Left lobe of liver (tissue), 2 donors: ENCODE data around the gene HMGCLL1. TPM values are rescaled to one million over a fixed set of nuclear protein-coding genes. Genes with fewer than 3 reads are reported as not detected.

ENCODE experiments used
- ATAC-seq: fragments of 200-7000 bp; cut with Tn5 transposase; one replicate; pipeline ENCODE4 v1.9.1; 2020; ENCODE audit warnings: mild to moderate bottlenecking, moderate library complexity
- DNase-seq: peaks from one replicate; pipeline ENCODE4 v3.0.0-alpha.2; 2020; ENCODE audit warnings: low spot score
- total RNA-seq: library from RNA; stranded (reverse); gene quantifications from one replicate; pipeline ENCODE4 v1.2.1, GENCODE V29; 2021
- donor health status: DM: no; HTN: no; CAD: no; lungs with moderate emphysema.
- donor health status: DM: no; HTN: yes; CAD: no.

The HMGCLL1 gene
- total RNA-seq, result 0.23 TPM

- DNase-seq, result no peak
- peak; percentile 43 for ATAC-seq
These were observed at the start of gene HMGCLL1 for GRCh38 chr6:55578537-55579363. HMGCLL1 (minus strand) TSS chr6:55579192; CDS start chr6:55579055, 137 bp downstream.

GRCh38 chr6:55621993-55622392 is 43.0 kb upstream of the HMGCLL1 start:
- no peak for DNase-seq
- no peak for ATAC-seq

- DNase-seq (no peak), ATAC-seq (no peak)
These were observed 42.3 kb upstream of the HMGCLL1 start for GRCh38 chr6:55621244-55621643.

- peak; percentile 51 for ATAC-seq
- DNase-seq, result no peak
These were observed 38.3 kb upstream of the HMGCLL1 start for GRCh38 chr6:55617272-55617671.

GRCh38 chr6:55604021-55604420 is 25.0 kb upstream of the HMGCLL1 start:
- DNase-seq (no peak), ATAC-seq (no peak)

GRCh38 chr6:55601120-55601519 is 22.1 kb upstream of the HMGCLL1 start:
- no peak for ATAC-seq
- DNase-seq, result no peak

- DNase-seq (no peak), ATAC-seq (no peak)
These were observed 15.4 kb upstream of the HMGCLL1 start for GRCh38 chr6:55594442-55594841.

GRCh38 chr6:55584654-55585354 is 5.8 kb upstream of the HMGCLL1 start:
- ATAC-seq (no peak), DNase-seq (no peak)

- ATAC-seq, result no peak
These were observed 2.2 kb downstream of the HMGCLL1 start for GRCh38 chr6:55576811-55577210.

GRCh38 chr6:55574556-55574955 is 4.4 kb downstream of the HMGCLL1 start:
- ATAC-seq (no peak), DNase-seq (no peak)

More at GRCh38 chr6:55576811-55577210, 2.2 kb downstream of the HMGCLL1 start:
- DNase-seq, result no peak

GRCh38 chr6:55569638-55570037 is 9.4 kb downstream of the HMGCLL1 start:
- DNase-seq, result no peak
- no peak for ATAC-seq

- peak; percentile 35 for ATAC-seq
- DNase-seq, result no peak
These were observed 10.1 kb downstream of the HMGCLL1 start for GRCh38 chr6:55568808-55569439.

GRCh38 chr6:55567558-55567957 is 11.4 kb downstream of the HMGCLL1 start:
- no peak for DNase-seq
- ATAC-seq, result no peak

- no peak for DNase-seq
- no peak for ATAC-seq
These were observed 12.8 kb downstream of the HMGCLL1 start for GRCh38 chr6:55566036-55566710.

- no peak for ATAC-seq
- no peak for DNase-seq
These were observed 16.7 kb downstream of the HMGCLL1 start for GRCh38 chr6:55562318-55562717.

- DNase-seq (no peak), ATAC-seq (no peak)
These were observed 18.6 kb downstream of the HMGCLL1 start for GRCh38 chr6:55560290-55560885.

GRCh38 chr6:55557146-55557545 is 21.8 kb downstream of the HMGCLL1 start:
- no peak for DNase-seq
- ATAC-seq, result no peak

GRCh38 chr6:55545791-55546190 is 33.2 kb downstream of the HMGCLL1 start:
- no peak for ATAC-seq
- no peak for DNase-seq

GRCh38 chr6:55543633-55544309 is 35.2 kb downstream of the HMGCLL1 start:
- DNase-seq, result no peak

GRCh38 chr6:55541024-55541423 is 38.0 kb downstream of the HMGCLL1 start:
- DNase-seq (no peak), ATAC-seq (no peak)

More at GRCh38 chr6:55543633-55544309, 35.2 kb downstream of the HMGCLL1 start:
- ATAC-seq, result no peak
